Stimulated activated CD4-positive, alpha-beta T cell treated with anti-CD3 and anti-CD28 coated beads, Interleukin-1b, Interleukin-23, amount 100 ng/mL, for 48 hours (primary cell): ENCODE results near the gene ELAVL4.
"Not testable (repeated sequence)": the region's sequence is repeated elsewhere in the genome, so short reads cannot be mapped to it uniquely, and the experiment has no call there.

Experiments
- DNase-seq: peaks from one replicate; pipeline ENCODE4 v3.0.0-alpha.2; 2020

ELAVL4 gene

DNA sequence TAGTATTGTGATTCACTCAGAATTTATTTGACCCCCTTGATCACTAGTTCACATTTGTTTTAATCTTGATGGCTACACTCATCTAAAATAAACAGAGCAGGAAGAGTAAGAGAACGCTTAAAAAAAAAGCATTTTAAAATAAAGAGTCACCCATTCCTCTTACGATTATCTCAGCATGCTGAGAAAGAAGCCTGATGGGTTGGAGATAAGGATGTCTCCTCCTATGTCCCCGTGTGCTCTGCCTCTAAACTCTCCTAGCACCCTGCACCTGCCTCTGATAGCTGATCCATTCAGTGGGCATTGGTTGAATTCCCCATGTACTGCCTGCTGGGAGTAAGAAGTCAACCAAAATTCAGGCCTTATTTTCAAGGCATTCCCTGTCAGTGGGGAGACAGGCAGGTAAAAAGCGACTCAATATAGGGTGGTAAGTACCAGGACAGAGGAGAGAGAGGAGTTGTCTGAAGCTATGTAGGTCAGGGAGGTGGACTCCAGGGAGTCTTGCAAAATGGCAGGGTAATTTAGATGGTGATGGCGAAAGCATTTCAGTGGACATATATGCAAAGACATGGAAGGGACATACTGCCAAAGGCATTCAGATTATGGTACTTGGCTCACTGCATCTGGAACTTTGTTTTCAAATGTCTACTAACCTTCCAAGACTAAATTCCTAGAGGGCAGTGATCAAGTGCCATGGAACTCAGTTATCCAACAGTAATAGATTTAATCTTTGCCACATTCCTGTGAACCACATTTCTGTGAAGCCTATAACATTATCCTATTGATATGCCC lies 18.4 kb downstream of the ELAVL4 start:
- no peak for DNase-seq

DNA sequence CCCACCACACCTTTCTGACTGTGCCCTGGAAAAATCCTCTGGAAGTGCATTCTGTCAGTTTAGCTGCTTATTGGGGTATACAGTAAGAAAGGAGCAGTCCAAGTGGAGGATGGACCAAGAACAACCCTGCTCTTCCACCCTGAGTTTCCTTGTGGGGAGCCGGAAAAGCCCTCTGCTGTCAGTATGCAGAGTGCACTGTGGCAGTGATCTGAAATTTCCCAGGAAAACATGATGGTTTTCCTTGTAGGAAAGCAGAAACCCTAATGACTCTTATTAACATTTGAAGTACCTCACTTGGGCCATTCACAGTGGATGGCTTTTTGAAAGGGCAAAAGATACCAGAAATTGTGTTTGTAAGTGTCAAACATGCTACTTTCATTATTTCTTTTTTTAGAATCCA lies 20.5 kb downstream of the ELAVL4 start:
- no peak for DNase-seq

DNA sequence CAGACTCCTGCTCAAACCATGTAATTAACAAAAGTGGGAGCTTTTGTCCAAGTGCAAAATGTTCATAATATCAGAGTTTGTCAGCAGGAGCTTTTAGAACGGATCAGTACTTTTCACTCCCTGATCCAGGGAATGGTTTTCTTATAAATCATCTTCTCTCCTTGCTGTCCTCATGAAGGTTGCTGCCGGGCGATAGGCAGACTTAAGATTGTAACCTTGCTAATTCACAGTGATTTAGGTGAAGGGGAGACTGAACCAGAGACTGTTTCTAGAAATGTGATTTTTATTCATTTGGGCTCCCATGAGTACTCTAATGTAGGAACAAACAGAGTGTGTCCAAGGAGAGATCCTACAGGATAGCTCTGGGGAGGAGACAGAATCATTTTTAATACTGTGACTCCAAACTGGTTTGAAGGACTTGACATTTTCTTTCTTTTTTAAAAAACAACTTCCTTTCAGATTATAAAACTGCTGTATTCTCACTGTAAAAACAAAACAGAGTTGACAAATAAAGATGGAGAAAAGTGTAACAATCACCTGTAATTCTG lies 23.7 kb downstream of the ELAVL4 start:
- no peak for DNase-seq

DNA sequence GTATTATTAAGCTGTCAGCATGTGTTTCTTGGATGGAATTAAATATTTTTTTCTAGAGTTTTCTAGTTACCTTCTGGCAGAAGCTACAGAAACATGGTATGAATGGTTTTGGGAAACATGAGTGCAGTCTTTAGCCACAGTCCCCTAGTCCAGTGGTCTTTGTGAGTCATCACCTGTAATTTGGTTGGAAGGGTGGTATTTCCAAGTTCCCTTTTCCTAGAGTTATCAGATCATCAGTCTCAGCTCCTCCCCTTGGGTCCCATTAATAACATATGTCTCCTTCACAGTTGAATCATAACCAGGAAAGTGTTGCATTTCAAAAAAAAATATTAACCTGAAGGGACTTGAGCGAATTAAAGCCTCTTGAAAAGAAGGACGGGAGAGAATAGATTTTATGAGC lies 27.0 kb downstream of the ELAVL4 start:
- no peak for DNase-seq

DNA sequence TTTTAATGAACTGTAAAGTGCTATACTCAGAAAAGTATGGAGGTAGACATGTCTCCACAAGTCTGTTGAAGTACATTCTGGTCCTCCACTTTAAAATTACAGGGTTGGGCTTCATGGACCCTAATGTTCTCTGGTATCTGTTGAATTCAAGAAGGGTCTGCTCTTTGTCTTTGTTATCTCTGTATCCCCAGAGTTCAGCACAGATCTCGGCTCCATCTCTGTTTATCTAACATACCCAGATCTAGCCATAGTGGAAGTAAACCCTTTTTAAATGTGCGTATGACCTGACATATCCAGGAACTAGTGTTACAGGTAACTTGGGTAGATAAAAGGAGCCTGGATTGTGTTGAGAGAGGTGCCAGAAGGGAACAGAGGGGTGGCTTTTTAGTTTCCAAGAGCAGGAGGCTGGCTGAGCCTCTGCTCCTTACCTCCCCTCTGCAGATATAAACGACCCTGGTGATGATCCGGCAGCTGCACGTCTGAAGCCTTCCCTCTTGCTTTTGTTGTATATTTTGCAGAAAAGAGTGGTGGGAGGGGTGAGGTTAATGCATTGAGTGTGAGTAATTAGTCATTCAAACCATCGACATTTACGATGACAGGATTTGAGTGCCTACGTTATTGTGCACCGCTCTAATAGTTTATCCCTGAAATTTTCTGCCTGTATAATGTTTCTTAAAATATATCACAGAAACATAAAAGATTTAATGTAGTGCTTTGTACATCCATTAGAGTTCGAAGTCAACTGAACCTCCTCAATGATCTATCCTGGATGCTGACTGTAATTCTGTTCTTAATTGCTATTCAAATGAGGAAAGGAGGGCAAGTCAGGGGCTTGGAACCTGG lies 30.8 kb downstream of the ELAVL4 start:
- DNase-seq: no peak

DNA sequence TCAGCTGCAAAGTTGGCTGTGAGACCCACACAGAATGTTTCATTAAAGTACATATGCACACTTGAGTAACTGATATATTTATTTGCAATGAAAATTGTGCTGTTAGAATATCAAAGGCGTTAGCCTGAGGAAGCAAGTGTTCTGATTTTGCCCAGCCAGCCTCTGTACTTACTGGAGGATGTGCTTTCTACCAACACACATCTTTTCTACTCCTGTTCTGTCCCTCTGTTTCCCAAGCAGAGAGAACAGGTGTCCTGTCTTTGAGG lies 31.4 kb downstream of the ELAVL4 start:
- no peak for DNase-seq

DNA sequence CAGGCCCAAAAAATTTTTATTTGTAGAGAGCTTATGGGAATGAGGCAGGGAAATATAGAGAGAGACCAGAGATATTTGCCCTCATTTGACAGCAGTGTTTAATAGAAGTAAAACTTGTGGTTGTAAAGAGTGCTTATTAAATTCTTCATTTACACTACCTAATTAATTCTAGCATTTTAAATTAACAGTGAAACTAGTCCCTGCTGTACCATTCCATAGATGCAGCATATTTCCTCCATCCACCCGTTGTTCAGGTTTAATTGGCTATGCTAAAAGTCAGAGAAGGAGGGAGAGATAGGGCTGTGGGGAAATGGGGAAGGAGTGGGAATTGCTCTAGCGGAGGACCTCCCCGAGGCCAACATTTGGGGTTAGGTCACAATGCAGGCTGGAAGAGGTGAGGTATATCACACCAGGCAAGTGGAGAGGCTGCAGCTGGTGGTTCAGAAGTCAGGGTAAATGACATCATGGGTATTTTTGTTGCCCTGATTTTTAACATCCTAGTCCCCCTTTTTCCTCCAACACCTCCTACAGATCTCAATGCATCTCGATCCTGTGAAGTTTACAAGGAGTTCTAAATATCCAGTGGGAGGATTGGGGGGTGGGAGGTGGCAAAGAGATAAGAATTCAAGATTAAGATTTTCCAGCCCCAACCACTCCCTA lies 38.6 kb downstream of the ELAVL4 start:
- DNase-seq: no peak

DNA sequence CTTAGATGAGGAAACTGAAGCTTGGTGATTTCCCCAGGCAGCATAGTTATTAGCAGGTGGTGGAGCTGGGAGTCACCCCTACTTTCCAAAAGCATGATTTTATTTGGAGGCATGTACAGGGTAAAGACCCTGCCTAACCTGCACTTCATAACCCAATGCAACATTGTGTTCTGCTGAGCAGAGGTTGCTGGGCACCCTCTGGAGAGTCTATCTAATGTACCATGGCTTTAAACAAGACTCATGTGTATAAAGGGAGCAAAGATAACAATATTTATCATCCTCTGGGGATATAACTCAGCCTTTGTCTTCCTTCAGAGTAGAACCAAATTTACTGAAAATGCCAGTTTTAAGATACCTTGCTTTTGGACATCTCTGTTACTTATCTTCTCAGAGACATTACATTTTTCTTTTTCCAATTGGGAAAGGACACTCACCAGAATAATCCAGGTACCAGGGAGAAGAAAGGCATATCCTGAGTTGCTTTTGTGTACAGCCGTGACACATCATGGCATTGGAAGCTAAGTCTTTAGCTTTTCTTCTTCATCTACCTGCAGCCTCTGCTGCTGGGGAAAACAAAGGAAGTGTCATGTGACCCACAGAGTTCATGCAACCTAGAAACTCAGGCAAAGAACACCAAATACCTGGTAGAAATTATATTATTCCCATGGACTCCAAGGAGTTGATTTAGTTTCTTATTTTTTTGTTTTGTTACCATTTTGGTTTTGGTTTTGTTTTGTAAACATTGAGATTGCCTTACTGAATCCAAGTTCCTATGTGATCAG lies 39.6 kb downstream of the ELAVL4 start:
- no peak for DNase-seq

DNA sequence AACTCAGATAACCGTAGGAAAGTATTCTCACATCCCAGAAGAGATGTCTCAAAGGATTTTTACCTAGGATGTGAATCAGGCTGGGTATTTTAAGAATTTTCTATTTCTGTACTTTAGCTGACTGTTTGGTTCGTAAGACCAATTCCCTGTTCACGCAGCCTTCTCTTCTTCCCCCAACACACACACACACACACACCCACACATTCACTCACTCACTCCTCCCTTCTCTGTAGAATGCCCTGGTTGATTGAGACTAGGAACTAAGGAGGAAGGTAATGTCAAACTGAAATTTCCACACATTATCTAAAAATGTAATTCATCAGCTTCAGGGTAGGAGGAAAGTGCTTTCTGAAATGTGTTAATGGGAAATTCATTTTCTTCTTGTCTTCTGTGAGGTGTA lies 43.5 kb downstream of the ELAVL4 start:
- no peak for DNase-seq

DNA sequence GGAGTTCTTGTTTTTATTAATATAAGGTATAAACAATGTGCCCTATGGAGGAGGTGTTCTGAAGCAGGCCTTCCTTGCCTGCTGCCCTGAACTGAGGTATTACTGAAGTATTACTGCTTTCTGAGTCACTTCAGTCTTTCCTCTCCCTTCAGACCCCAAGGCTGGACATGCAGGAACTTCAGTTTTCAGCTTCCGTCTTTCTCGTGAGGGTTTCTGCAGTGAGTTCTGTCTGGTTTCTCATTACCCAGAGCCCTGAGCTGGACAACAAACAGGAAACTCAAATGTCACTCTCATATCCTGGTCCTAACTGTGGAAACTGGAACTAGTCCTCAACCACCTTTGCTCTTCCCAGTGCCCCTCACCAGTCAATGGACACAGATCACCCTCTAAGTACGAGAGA lies 46.8 kb downstream of the ELAVL4 start:
- DNase-seq: no peak

DNA sequence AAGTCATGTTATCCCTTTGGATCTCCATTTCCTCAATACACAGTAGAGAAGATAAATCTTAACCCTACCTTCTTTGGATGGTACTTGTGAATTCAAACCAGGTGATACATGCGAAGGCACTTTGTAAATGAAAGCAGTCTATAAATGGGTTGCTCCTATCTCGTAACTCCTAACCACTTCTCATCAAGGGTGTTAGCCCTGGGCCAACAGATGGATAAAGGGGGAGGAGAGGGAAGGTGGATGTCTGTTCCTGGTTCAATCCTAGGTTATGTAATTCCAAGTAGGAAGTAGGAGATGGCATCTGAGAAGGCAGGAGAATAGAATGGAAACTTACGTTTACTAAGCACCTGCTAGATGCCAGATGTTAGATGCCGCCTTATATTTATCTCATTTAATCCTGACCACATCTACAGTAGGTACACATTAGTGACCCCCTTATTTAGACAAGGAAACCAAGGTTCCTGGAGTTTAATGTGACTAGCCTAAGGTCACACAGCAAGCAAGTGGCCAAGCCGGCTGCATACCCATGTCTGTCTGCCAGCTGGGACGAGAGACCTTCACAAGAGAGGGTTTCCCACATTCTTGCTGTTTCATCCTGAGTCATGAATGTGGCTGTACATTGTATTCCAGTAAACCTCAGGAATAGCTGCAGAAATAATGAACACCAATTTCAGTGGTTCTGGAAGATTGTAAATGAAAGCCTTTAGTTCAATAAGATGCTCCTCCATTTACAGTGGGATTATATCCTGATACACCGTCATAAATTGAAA lies 47.7 kb downstream of the ELAVL4 start:
- no peak for DNase-seq

DNA sequence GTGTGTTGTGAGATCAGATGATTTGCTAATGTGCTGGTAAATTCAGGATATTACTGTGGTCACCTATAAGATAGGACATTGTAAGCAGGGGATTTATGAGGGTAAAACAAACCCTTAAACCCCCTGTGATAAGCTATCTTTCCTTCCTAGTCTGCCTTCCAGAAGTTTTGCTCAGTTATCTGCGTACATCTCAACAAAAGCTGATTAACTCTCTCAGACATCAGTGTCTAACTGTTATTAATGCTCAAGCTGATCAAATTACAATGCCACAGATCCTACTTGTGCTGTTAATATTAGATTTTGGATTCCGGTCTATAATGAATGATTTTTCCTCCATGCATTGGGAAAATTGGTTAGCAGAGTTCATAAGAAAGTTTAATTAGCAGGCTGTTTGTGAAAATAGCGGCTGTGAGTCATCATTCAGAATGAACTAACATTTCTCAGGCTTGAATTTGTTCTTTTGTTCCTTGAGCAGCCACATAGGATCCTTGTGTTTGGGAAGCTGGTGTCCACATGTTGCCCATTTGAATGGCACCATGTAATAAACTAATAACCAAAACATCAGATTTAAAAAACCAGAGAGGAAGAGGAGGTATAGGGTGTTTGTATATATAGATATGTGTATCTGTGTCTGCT lies 48.7 kb downstream of the ELAVL4 start:
- DNase-seq: no peak

DNA sequence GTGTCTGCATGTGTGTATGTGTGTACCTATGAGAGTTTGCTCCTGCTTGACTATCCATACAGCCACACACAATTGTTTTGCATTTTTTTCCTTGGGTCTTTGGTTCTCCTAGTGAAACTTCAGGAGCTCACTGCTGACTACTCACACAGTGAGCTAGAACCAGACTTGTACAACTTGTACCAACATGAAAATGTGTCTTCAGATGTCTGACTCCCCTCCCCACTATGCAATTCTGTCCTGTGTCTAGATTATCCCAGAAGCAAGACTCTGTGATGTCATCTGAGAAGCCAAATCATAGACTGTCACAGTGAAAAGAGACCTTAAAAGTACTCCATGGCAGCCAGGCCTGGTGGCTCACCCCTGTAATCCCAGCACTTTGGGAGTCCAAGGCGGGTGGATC lies 49.7 kb downstream of the ELAVL4 start:
- no peak for DNase-seq

DNA sequence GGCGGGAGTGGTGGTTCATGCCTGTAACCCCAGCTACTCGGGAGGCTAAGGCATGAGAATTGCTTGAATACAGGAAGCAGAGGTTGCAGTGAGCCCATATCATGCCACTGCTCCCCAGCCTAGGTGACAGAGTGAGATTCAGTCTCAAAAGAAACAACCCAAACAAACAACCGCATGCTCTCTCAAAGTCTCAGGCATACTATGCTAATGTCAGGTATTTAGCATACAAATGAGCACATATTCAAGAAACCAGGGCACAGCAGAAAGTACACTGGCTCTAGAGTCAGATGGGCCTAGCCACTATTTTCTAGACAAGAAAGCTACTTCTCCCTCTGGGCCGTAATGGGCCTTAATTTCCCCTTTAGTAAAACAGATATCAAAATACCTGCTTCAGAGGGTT lies 55.0 kb downstream of the ELAVL4 start:
- no peak for DNase-seq

DNA sequence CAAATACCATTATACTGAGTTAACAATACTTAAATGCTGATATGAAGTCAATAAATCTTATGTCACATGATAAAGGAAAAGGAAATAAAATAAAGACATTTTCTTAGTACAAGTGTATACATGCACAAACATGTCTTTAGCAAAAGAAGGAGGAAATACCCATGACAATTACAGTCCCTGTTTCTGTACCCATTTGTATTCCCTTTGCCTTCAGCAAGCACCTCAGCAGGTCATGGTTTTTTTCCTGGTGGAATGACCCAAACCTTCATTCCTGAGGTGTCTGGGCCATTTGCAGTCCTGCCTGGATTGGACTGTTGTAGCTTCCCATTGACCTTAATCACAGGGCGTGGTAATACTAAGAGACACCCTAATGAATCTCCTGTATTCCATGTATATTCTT lies 57.6 kb downstream of the ELAVL4 start:
- DNase-seq: not testable (repeated sequence)

DNA sequence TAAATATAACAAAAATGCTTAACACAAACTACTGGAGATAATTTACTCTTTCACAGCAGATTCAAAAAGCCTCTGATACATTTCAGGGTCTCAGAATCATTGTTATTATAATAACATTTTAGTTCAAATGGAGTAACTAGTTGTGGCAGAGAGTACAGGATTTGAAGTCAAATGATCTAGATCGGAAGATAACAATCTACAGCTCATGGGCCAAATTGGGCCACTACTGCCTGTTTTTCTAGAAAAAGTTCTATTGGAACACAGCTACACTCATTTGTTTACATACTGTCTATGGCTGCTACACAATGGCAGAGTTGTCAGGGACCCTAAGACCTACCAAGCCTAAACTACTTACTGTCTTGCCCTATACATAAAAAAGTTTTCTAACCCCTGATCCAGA lies 63.6 kb downstream of the ELAVL4 start:
- no peak for DNase-seq

DNA sequence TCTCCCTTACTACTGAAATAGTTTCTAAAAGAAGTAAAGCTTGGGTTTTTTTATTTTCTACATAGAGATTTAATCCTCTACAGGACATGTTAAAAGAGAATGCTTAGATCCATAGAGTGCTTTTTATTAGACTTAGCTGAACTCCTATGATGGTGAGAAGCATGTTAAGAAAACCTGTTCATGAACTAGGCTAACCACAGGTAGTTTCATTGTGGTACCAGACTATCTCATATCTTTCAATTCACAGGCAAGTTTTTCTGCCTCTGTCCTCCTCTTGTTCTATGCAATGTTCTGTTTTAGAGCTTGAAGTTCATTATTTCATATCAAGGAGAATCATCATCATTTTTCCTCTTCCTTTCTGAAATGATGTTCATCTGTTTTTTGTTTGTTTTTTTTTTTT lies 65.4 kb downstream of the ELAVL4 start:
- DNase-seq: no peak

DNA sequence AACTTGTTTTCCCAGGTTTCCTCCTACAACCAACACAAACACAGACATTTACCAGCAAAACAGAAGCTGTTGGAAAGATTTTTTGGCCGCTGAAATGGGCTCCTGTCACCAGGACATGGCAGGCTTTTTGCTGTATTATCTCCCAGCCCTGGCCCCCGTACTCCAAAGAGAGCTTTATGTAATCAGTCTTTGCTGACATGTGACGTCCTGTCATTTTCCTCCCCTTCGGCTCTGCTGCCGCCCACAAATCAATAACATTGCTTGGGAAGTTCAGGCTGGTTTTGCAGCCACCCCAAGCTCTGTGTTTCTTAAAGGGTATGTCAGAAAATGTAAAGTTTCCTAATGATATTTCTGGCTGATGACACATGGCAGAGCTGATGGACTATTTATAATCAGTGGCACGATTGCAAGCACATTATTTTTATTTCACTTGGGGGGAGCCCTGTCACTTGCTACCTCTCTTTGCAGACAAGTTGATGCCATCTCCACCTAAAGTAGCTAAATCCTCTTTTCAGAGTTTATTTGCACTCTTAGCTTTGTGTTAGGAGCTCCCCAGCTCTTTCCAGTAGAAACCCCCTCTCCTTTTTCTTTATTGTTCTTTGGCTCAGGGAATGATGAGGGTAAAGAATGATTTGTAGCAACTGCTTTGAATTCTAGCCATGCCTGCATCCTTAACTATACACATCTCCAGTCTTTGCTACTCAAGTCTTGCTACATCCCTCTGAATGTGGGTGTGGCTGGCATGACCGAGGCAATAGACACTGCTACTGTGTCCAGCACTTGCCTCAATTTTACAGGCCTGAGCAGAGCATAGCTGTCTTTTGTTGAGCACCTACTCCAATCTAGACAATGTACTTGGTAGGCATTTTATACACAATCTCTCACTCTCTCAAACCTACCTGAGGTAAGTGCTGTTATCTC lies 67.3 kb downstream of the ELAVL4 start:
- no peak for DNase-seq

DNA sequence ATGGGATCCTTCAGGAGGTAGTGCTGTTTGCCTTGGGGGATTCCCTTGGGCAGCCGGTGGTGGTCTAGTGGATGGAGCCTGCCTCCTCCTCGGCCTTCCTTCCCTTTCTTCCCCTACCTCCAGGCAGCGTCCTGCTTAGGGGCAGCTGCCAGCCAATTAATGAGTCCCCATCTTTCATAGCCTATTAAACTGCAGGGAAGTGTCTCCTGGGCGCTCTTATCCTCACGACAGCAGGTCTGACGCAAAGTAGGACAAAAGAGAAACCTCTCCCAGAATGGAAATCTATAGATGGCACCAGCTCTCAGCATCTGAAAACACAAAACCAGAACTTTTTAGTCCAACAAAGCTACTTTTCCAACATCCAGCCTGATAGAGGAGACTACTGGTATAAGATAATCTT lies 69.3 kb downstream of the ELAVL4 start:
- no peak for DNase-seq

DNA sequence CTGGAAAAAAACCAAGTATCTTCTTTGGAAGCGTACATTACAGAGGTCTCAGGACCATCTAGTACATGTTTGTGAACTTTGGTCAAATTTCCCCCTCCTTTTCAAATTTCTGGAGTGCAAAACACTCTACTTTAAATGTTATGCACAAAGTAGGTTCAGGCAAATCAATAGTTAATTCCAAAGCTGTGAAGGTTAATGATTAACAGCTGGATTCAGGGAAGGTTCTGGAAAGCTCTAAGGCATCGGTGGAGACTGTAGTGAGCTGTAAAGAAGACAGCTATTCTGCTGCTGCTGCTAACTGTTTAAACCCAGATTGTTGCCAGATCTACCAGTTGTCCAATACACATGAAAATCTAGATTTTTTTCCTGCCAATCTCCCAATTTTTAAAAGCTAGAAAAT lies 70.9 kb downstream of the ELAVL4 start:
- DNase-seq: no peak

DNA sequence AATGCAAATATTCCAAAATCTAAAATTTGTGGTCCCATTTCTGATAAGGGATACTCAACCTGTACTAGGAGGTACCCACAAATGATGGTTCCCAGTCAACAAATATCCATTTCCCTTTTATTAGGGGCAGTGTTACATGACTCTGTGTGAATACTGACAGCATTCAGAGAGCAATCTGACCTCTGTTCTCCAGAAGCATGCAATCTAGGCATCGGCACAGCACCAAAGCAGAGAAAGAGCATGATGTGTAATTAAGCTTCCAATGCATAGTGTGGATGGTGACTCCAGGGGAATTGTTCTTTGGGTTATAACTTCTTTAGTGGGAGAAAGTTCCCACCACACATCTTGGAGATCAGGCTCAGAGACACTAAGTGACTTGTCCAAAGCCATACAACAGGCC lies 71.6 kb downstream of the ELAVL4 start:
- no peak for DNase-seq
